GM23248 (cell line): ENCODE results near the gene SIRT6.
"Not testable (repeated sequence)": the region's sequence is repeated elsewhere in the genome, so short reads cannot be mapped to it uniquely, and the experiment has no call there.

Experiments
- EZH2 ChIP-seq: fragments of 200-600 bp; sonication (generic); IDR thresholded peaks from 2 replicates; pipeline ENCODE4 v1.6.1; 2018; ENCODE audit warnings: antibody characterized with exemption, mild to moderate bottlenecking; ENCODE audit not compliant: insufficient read depth, poor library complexity, severe bottlenecking
- EZH2phosphoT487 ChIP-seq: fragments of 200-600 bp; sonication (generic); IDR thresholded peaks from 2 replicates; pipeline ENCODE4 v1.6.1; 2018; ENCODE audit warnings: antibody characterized with exemption, moderate library complexity, mild to moderate bottlenecking, low read depth; ENCODE audit not compliant: insufficient read depth

- TF ChIP-seq EZH2phosphoT487, EZH2: not testable (repeated sequence)
Measured at GRCh38 chr19:4127322-4127721, 55.0 kb downstream of the SIRT6 start.
